TTC549 (cell line): ENCODE results near the gene SIN3A.
"Not testable (repeated sequence)": the region's sequence is repeated elsewhere in the genome, so short reads cannot be mapped to it uniquely, and the experiment has no call there.

Experiments
- FAIRE-seq: peaks from 2 replicates; lab custom pipeline; 2012; peaks lifted over from hg19 to GRCh38; lab: Jason Lieb, UNC

Gene SIN3A

DNA sequence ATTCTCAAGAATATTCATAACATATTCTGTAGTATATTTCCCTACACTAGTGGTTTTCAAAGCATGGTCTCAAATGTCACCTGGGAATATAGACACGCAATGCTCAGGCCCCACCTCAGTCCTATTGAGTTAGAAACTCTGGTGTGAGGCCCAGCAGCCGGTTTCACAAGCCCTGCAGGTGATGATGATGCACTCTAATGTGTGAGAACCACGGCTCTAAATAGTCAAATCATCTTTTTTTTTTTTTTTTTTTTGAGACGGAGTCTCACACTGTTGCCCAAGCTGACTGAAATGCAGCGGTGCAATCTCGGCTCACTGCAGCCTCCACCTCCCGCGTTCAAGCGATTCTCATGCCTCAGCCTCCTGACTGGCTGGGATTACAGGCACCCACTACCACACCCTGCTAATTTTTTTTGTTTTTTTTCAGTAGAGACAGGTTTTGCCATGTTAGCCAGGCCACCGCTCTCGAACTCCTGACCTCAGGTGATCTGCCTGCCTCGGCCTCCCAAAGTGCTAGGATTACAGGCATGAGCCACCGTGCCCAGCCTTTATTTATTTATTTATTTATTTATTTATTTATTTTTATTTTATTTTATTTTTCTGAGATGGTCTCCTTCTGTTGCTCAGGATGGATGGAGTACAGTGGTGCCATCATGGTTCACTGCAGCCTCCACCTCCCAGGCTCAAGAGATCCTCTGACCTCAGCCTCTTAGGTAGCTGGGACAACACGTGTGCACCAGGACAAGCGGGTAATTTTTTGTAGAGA is 117.7 kb downstream of the SIN3A start:
- not testable (repeated sequence) for FAIRE-seq

DNA sequence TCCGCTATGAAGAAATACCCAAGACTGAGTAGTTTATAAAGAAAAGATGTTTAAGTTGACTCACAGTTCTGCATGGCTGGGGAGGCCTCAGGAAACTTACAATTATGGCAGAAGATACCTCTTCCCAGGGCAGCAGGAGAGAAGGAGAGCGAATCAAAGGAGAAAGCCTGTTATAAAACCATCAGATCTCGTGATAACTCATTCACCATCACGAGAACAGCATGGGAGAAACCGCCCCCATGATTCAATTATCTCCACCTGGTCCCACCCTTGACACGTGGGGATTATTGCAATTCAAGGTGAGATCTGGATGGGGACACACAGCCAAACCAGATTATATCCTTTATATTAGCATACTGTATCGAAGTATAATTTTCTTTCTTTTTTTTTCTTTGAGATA is 119.4 kb downstream of the SIN3A start:
- FAIRE-seq: not testable (repeated sequence)

GRCh38 chr15:75329571-75329970 is 121.9 kb downstream of the SIN3A start:
- no peak for FAIRE-seq

DNA sequence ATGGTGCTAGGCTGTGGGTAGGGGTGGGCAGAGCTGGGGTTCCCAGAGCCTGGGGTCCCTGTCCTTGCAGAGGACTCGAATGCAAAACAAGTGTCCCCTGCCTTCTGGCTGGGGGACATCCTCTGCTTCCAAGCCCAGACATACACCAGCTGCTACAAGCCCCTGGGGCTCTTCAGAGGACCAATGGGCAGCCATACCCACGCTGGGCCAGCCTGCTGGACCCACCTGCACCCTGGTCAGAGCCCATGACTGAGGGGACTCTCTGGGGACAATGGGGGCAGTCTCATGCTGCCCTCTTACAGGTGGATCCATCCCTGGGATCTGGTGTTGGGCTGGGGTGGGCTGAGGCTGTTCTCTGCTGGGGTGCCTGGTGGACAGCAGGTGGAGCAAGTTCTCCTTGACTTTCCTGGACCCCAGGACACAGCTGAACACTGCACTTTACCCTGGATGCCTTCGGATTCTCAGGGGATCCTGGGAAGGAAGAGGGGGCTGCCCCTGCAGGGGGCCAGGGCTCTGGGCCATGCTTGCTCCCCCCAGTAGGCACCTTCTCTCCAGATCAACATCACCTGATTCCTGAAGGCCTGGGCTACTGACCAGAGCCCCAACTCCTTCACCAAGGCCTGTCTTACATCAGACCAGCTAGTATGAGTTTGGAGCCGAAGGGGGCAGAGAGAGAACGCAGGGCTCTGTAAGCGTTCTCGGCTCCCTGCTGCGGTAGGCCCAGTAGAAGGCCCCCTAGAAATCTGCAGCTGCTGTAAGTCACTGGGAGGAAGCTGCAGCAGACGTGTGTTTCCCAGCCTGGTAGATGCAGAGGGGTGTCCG is 122.8 kb downstream of the SIN3A start:
- no peak for FAIRE-seq

DNA sequence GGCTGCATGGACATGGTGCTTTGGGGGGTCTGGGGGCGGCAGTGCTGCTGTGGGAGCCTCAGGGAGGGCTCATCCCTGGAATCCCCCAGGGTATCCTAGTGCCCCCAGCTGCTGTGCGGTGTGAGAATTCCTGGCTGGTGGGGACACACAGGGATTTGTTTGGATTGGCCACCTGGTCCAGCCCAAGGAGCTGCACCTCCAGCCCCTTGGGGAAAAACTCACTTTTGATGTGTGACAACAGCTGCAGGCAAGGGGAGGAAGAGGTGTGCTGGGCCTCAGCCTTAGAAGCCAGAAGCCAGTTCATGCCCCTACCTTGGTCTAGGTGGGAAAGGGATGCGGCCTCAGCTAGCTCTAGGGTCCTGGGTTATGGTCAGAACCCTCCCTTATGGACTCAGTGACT is 124.0 kb downstream of the SIN3A start:
- no peak for FAIRE-seq

GRCh38 chr15:75327005-75327404 is 124.5 kb downstream of the SIN3A start:
- FAIRE-seq: no peak

DNA sequence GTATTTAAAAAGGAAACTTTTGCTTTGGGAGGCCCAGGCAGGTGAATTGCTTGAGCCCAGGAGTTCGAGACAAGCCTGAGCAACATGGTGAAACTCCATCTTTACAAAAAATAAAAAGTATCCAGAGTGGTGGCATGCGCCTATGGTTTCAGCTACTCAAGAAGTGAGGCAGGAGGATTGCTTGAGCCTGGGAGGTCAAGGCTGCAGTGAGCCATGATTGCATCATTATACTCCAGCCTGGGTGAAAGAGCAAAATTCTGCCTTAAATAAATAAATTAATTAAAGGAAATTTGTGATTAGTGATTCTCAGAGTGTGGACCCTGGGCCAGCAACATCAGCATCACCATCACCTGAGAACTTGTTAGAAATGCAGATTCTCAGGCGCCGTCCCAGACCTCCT is 125.6 kb downstream of the SIN3A start:
- no peak for FAIRE-seq

DNA sequence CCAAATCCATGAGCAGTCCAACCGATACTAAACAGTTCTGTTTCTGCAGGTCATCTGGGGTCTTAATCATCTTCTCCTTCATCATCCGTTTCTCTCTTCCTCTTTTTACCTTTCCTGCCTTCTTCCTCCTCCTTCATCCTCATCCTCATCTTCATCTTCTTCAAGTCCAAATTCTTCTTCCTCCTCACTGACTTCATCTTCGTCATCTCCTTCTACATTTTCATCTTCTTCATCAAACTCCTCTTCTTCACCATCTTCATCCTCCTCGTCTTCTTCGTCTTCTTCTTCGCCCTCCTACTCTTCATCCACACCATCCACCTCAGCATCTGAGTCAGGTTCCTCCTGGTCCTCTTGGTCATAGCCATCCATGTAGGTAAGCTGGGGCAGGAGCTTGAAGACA is 129.8 kb downstream of the SIN3A start:
- no peak for FAIRE-seq
